SH-SY5Y (cell line): ENCODE data around the gene SPPL3.

Experiments
- GATA2 ChIP-seq: IDR thresholded peaks from 2 replicates; pipeline ENCODE4 v1.6.1; 2011; ENCODE audit warnings: mild to moderate bottlenecking, low read depth, low read length
- GATA3 ChIP-seq: IDR thresholded peaks from 2 replicates; pipeline ENCODE4 v1.6.1; 2011; ENCODE audit warnings: low read depth, mild to moderate bottlenecking, low read length, moderate library complexity

SPPL3 gene

GRCh38 chr12:120892265-120892664 is 11.9 kb downstream of the SPPL3 start:
- TF ChIP-seq GATA3 (no peak), GATA2 (no peak)

GRCh38 chr12:120890963-120891362 is 13.2 kb downstream of the SPPL3 start:
- TF ChIP-seq GATA3 (no peak), GATA2 (no peak)

- TF ChIP-seq GATA3 (no peak), GATA2 (no peak)
Measured at GRCh38 chr12:120887253-120888043, 16.7 kb downstream of the SPPL3 start.

GRCh38 chr12:120886199-120887018 is 17.7 kb downstream of the SPPL3 start:
- TF ChIP-seq GATA2 (no peak), GATA3 (no peak)

- TF ChIP-seq GATA2 (no peak), GATA3 (no peak)
Measured at GRCh38 chr12:120885521-120885920, 18.6 kb downstream of the SPPL3 start.

- no peak for TF ChIP-seq GATA3
- TF ChIP-seq GATA2: no peak
Measured at GRCh38 chr12:120884644-120885043, 19.5 kb downstream of the SPPL3 start.

- no peak for TF ChIP-seq GATA3
- no peak for TF ChIP-seq GATA2
Measured at GRCh38 chr12:120882055-120882555, 22.1 kb downstream of the SPPL3 start.

- no peak for TF ChIP-seq GATA2
- TF ChIP-seq GATA3: no peak
Measured at GRCh38 chr12:120879718-120880300, 24.3 kb downstream of the SPPL3 start.

GRCh38 chr12:120879102-120879501 is 25.1 kb downstream of the SPPL3 start:
- TF ChIP-seq GATA2: no peak
- no peak for TF ChIP-seq GATA3

GRCh38 chr12:120874547-120875245 is 29.5 kb downstream of the SPPL3 start:
- no peak for TF ChIP-seq GATA3
- TF ChIP-seq GATA2: no peak

- TF ChIP-seq GATA3 (no peak), GATA2 (no peak)
Measured at GRCh38 chr12:120873226-120873625, 30.9 kb downstream of the SPPL3 start.

GRCh38 chr12:120872487-120872886 is 31.7 kb downstream of the SPPL3 start:
- no peak for TF ChIP-seq GATA2
- no peak for TF ChIP-seq GATA3

GRCh38 chr12:120870415-120870814 is 33.7 kb downstream of the SPPL3 start:
- TF ChIP-seq GATA3: no peak
- TF ChIP-seq GATA2: no peak

- TF ChIP-seq GATA2 (no peak), GATA3 (no peak)
Measured at GRCh38 chr12:120869376-120869775, 34.8 kb downstream of the SPPL3 start.
